H1 (cell line): ENCODE data around the gene ADAMTS16. TPM values are rescaled to one million over a fixed set of nuclear protein-coding genes. Genes with fewer than 3 reads are reported as not detected.
A peak's percentile ranks its signal among the peaks of the same experiment; 100 is the strongest.

Experiments used
- CTCF ChIA-PET: fragments of 300-600 bp; sonication (Branson Sonifier 250); formaldehyde crosslinking; loops from one replicate; lab custom pipeline; 2021; ENCODE audit not compliant: partially characterized antibody; lab: Charles Lee
- POLR2A ChIA-PET: fragments of 300-600 bp; sonication (Branson Sonifier 250); formaldehyde crosslinking; loops from one replicate; lab custom pipeline; 2021; ENCODE audit warnings: inconsistent platforms; ENCODE audit not compliant: partially characterized antibody; lab: Charles Lee
- DNase-seq, 2 experiments: peaks; one replicate each; pipeline versions ENCODE4 v3.0.0 to v3.0.0-alpha.2; 2010 to 2022; ENCODE audit warnings: low spot score in 2 of 2, low read depth in 1 of 2, mixed read lengths in 1 of 2
- FAIRE-seq: peaks from 2 replicates; lab custom pipeline; 2011; peaks lifted over from hg19 to GRCh38; lab: Jason Lieb, UNC
- H2AFZ ChIP-seq: 2 replicates; pipeline ENCODE4 v1.8.1; 2012; ENCODE audit warnings: low read length, inconsistent platforms
- H2AK5ac ChIP-seq: 2 replicates; pipeline ENCODE4 v1.6.1; 2013; ENCODE audit warnings: low read depth, low read length
- H2BK120ac ChIP-seq: replicated peaks from 2 replicates; pipeline ENCODE3; 2013; ENCODE audit warnings: low read depth, low read length, inconsistent platforms
- H2BK12ac ChIP-seq: 2 replicates; pipeline ENCODE4 v1.6.1; 2013; ENCODE audit warnings: low read depth, low read length
- H2BK15ac ChIP-seq: 2 replicates; pipeline ENCODE4 v1.6.1; 2013; ENCODE audit warnings: low read length
- H2BK20ac ChIP-seq: 2 replicates; pipeline ENCODE4 v1.6.1; 2013; ENCODE audit warnings: low read length
- H2BK5ac ChIP-seq: 2 replicates; pipeline ENCODE4 v1.6.1; 2013; ENCODE audit warnings: low read depth, low read length
- H3K14ac ChIP-seq: 2 replicates; pipeline ENCODE4 v1.6.1; 2013; ENCODE audit warnings: inconsistent platforms; ENCODE audit not compliant: insufficient read length
- H3K18ac ChIP-seq: 2 replicates; pipeline ENCODE4 v1.6.1; 2013; ENCODE audit warnings: low read length; ENCODE audit errors: extremely low read depth
- H3K23ac ChIP-seq: 2 replicates; pipeline ENCODE4 v1.6.1; 2013; ENCODE audit warnings: inconsistent platforms; ENCODE audit not compliant: insufficient read length
- H3K23me2 ChIP-seq: 2 replicates; pipeline ENCODE4 v1.6.1; 2013; ENCODE audit warnings: low read depth, low read length
- H3K27ac ChIP-seq: 2 replicates; pipeline ENCODE4 v1.6.1; 2011; ENCODE audit warnings: low read depth, low read length, inconsistent platforms
- H3K27me3 ChIP-seq, 4 experiments: replicated peaks in 1 of 4; 1 replicate in 1 of 4; 2 replicates in 3 of 4; pipeline versions ENCODE4 v1.6.1 to v1.8.1; 2011 to 2013; ENCODE audit warnings: low read length in 3 of 4, mild to moderate bottlenecking in 3 of 4, inconsistent platforms in 2 of 4, mixed read lengths in 2 of 4, moderate library complexity in 1 of 4; ENCODE audit not compliant: control insufficient read depth in 3 of 4, insufficient read depth in 3 of 4; ENCODE audit errors: extremely low read depth in 1 of 4
- H3K36me3 ChIP-seq, 4 experiments: 2 replicates each; pipeline versions ENCODE4 v1.6.1 to v1.8.1; 2011 to 2013; ENCODE audit warnings: mild to moderate bottlenecking in 4 of 4, low read length in 3 of 4, moderate library complexity in 2 of 4, control low read depth in 1 of 4, inconsistent platforms in 1 of 4; ENCODE audit not compliant: insufficient read depth in 4 of 4, control insufficient read depth in 2 of 4
- H3K4ac ChIP-seq: replicated peaks from 2 replicates; pipeline ENCODE3; 2013; ENCODE audit warnings: low read length, low read depth, mixed read lengths, inconsistent platforms; ENCODE audit not compliant: insufficient read length
- H3K4me1 ChIP-seq, 4 experiments: replicated peaks in 1 of 4; 1 replicate in 1 of 4; 2 replicates in 3 of 4; pipeline versions ENCODE4 v1.6.1 to v1.8.1; 2011 to 2013; ENCODE audit warnings: low read length in 3 of 4, inconsistent platforms in 2 of 4, mixed read lengths in 1 of 4; ENCODE audit not compliant: insufficient read depth in 4 of 4, control insufficient read depth in 3 of 4
- H3K4me2 ChIP-seq, 2 experiments: 2 replicates each; pipeline versions ENCODE4 v1.6.1 to v1.8.1; 2011 to 2013; ENCODE audit warnings: low read depth in 2 of 2, low read length in 2 of 2, control low read depth in 1 of 2, inconsistent platforms in 1 of 2, mild to moderate bottlenecking in 1 of 2; ENCODE audit not compliant: insufficient read depth in 1 of 2
- H3K4me3 ChIP-seq, 4 experiments: fragments of 200-600, 300-600 bp in 1 of 4; sonication (generic), shearing (Covaris generic), sonication (Bioruptor Twin) in 1 of 4; 2 replicates each; pipeline versions ENCODE4 v1.5.1 to v1.8.1; 2011 to 2016; ENCODE audit warnings: low read length in 4 of 4, low read depth in 3 of 4, control low read depth in 2 of 4, inconsistent platforms in 2 of 4, mild to moderate bottlenecking in 2 of 4, mixed read lengths in 1 of 4, moderate library complexity in 1 of 4; ENCODE audit not compliant: insufficient read depth in 2 of 4; ENCODE audit errors: extremely low read depth in 1 of 4
- H3K56ac ChIP-seq: replicated peaks from 2 replicates; pipeline ENCODE3; 2013; ENCODE audit warnings: low read depth, mild to moderate bottlenecking, mixed read lengths, low read length, inconsistent platforms; ENCODE audit not compliant: insufficient read length
- H3K79me1 ChIP-seq: 2 replicates; pipeline ENCODE4 v1.6.1; 2013; ENCODE audit warnings: low read depth, low read length, control low read depth
- H3K79me2 ChIP-seq, 2 experiments: 2 replicates each; pipeline versions ENCODE4 v1.6.1 to v1.8.1; 2012 to 2013; ENCODE audit warnings: low read length in 2 of 2, mild to moderate bottlenecking in 2 of 2, inconsistent platforms in 1 of 2; ENCODE audit not compliant: insufficient read depth in 2 of 2, control insufficient read depth in 1 of 2
- H3K9ac ChIP-seq, 4 experiments: replicated peaks in 1 of 4; 1 replicate in 1 of 4; 2 replicates in 3 of 4; pipeline versions ENCODE4 v1.6.1 to v1.8.1; 2011 to 2013; ENCODE audit warnings: low read depth in 3 of 4, low read length in 3 of 4, control low read depth in 2 of 4, mild to moderate bottlenecking in 2 of 4, moderate library complexity in 2 of 4, inconsistent platforms in 1 of 4; ENCODE audit errors: extremely low read depth in 1 of 4
- H3K9me3 ChIP-seq, 2 experiments: 2 replicates each; pipeline versions ENCODE4 v1.6.1 to v1.8.1; 2012 to 2013; ENCODE audit warnings: mild to moderate bottlenecking in 2 of 2, moderate library complexity in 2 of 2, control low read depth in 1 of 2, inconsistent platforms in 1 of 2, low read depth in 1 of 2, low read length in 1 of 2, mixed read lengths in 1 of 2; ENCODE audit not compliant: insufficient read depth in 2 of 2
- H4K20me1 ChIP-seq, 2 experiments: replicated peaks in 1 of 2; 2 replicates each; pipeline versions ENCODE3 to v1.8.1; 2011 to 2013; ENCODE audit warnings: inconsistent platforms in 2 of 2, low read length in 2 of 2, mild to moderate bottlenecking in 1 of 2; ENCODE audit not compliant: insufficient read depth in 2 of 2, control insufficient read depth in 1 of 2
- H4K5ac ChIP-seq: 2 replicates; pipeline ENCODE4 v1.6.1; 2013; ENCODE audit warnings: low read length, low read depth, mixed read lengths, inconsistent platforms; ENCODE audit not compliant: insufficient read length
- H4K8ac ChIP-seq: 2 replicates; pipeline ENCODE4 v1.8.0; 2013; ENCODE audit warnings: mild to moderate bottlenecking, moderate library complexity, low read length, inconsistent platforms; ENCODE audit not compliant: insufficient read depth; ENCODE audit errors: extremely low read depth
- H4K91ac ChIP-seq: replicated peaks from 2 replicates; pipeline ENCODE3; 2013; ENCODE audit warnings: low read length, mixed read lengths, inconsistent platforms; ENCODE audit not compliant: insufficient read length
- ASH2L ChIP-seq: fragments of 200-600, 300-600 bp; sonication (generic); IDR thresholded peaks from one replicate; pipeline ENCODE4 v1.7.1; 2017; ENCODE audit warnings: low read length
- BACH1 ChIP-seq: IDR thresholded peaks from 2 replicates; pipeline ENCODE4 v1.6.1; 2012; ENCODE audit warnings: low read length, improper control_type of control experiment
- CBX8 ChIP-seq: fragments of 300-800, 300-1000 bp; sonication (generic); IDR thresholded peaks from 2 replicates; pipeline ENCODE4 v1.7.1; 2016; ENCODE audit warnings: low read depth, low read length, borderline replicate concordance
- CEBPB ChIP-seq: IDR thresholded peaks from 2 replicates; pipeline ENCODE4 v1.6.1; 2012; ENCODE audit warnings: low read depth, low read length
- E2F6 ChIP-seq: IDR thresholded peaks from 2 replicates; pipeline ENCODE4 v1.6.1; 2012; ENCODE audit warnings: inconsistent platforms
- JUND ChIP-seq: IDR thresholded peaks from 2 replicates; pipeline ENCODE4 v1.6.1; 2011; ENCODE audit warnings: mild to moderate bottlenecking, improper control_type of control experiment, low read length
- NANOG ChIP-seq: IDR thresholded peaks from 2 replicates; pipeline ENCODE4 v1.6.1; 2011; ENCODE audit warnings: low read length, low read depth, mild to moderate bottlenecking, inconsistent platforms; ENCODE audit not compliant: insufficient read depth, poor library complexity, severe bottlenecking
- RNF2 ChIP-seq: fragments of 200-900, 300-1000 bp; sonication (generic); IDR thresholded peaks from 2 replicates; pipeline ENCODE4 v1.7.1; 2016; ENCODE audit warnings: borderline replicate concordance, low read depth, mild to moderate bottlenecking, antibody characterized with exemption, low read length; ENCODE audit not compliant: poor library complexity, severe bottlenecking; ENCODE audit errors: missing control alignments
- SIN3A ChIP-seq, 2 experiments: IDR thresholded peaks in 1 of 2; conservative IDR thresholded peaks in 1 of 2; 2 replicates each; pipeline ENCODE4 v1.6.1; 2011 to 2012; ENCODE audit warnings: low read length in 2 of 2, improper control_type of control experiment in 1 of 2, low read depth in 1 of 2, mild to moderate bottlenecking in 1 of 2
- SRF ChIP-seq: IDR thresholded peaks from 2 replicates; pipeline ENCODE4 v1.6.1; 2011; ENCODE audit warnings: mild to moderate bottlenecking, low read depth, low read length, moderate library complexity
- TAF1 ChIP-seq: IDR thresholded peaks from 2 replicates; pipeline ENCODE4 v1.6.1; 2011; ENCODE audit warnings: mild to moderate bottlenecking, low read depth, low read length
- TCF12 ChIP-seq: IDR thresholded peaks from 2 replicates; pipeline ENCODE4 v1.6.1; 2011; ENCODE audit warnings: low read depth, mild to moderate bottlenecking, low read length
- WGBS, 2 experiments: shearing (Covaris generic) in 1 of 2; methylation state at CpG; one replicate each; pipeline versions ENCODE4 v1.1.6 to v1.1.7; 2013 to 2015; ENCODE audit warnings: low lambda C conversion rate in 2 of 2, mixed read lengths in 2 of 2, inconsistent platforms in 1 of 2, low coverage in 1 of 2, missing lambda C conversion rate in 1 of 2; ENCODE audit not compliant: insufficient replicate concordance in 2 of 2, insufficient coverage in 1 of 2, insufficient read length in 1 of 2; ENCODE audit errors: extremely low coverage in 1 of 2, missing lambda C conversion rate in 1 of 2; 5-methylcytosine and 5-hydroxymethylcytosine counted together
- polyA plus RNA-seq, 7 experiments: library from polyadenylated mRNA; depleted of rRNA in 3 of 7; stranded (reverse) in 5 of 7; unstranded in 2 of 7; fragments of >200 nt in 5 of 7; fragments of 200-250 nt in 2 of 7; gene quantifications; 1 replicate in 5 of 7; 2 replicates in 1 of 7; 4 replicates in 1 of 7; pipeline versions ENCODE4 v1.2.1 to v1.2.3, GENCODE V29; 2011 to 2013; ENCODE audit warnings: missing spikeins in 2 of 7, mixed read lengths in 2 of 7
- total RNA-seq: library from RNA; stranded (reverse); fragmentation: NEBNext Ultra II Directional; extraction: Animal tissue kit (Norgen Biotek cat#: 25700); gene quantifications from 2 replicates; pipeline ENCODE4 v1.2.1, GENCODE V29; 2021

The ADAMTS16 gene
- total and polyA plus RNA-seq, 2 of the 8 experiments (the other 6 are each of a cell fraction or from before 2014, with no cell fraction given) = 3.7 to 16.0 TPM

GRCh38 chr5:5141339-5141599, 1.1 kb downstream of the ADAMTS16 start:
- Histone ChIP-seq H3K23ac (no peak overlapping the region), H3K4me2 (peak overlapping the region; percentile 65 to 79), H2BK5ac (no peak overlapping the region), H3K18ac (no peak overlapping the region), H2AFZ (no peak overlapping the region), H2AK5ac (no peak overlapping the region), H4K5ac (no peak overlapping the region), H3K4ac (no peak overlapping the region), H3K79me1 (peaks cover 3% of the 10 kb centered on the region), H4K8ac (no peak overlapping the region), H3K79me2 (peaks cover 0 to 3% of the 10 kb centered on the region in 2 experiments; a peak in 1 of 4 replicates), H4K91ac (no peak overlapping the region), H3K4me1 (peaks cover 3 to 9% (median 6%) of the 10 kb centered on the region in 4 experiments; a peak in 6 of 7 replicates), H3K4me3 (peak overlapping the region; percentile 64 to 92 (median 75); a peak in 5 of 8 replicates), H2BK20ac (0 out of 2 replicates have a peak overlapping the region, but pooled peaks have one; percentile 51), H3K36me3 (peaks cover 0 to 2% (median under 1%) of the 10 kb centered on the region in 4 experiments; a peak in 2 of 8 replicates), H3K27me3 (peaks cover 0 to 20% (median 8%) of the 10 kb centered on the region in 4 experiments; a peak in 5 of 7 replicates), H3K56ac (no peak overlapping the region), H3K9ac (no peak overlapping the region), H3K9me3 (no peaks in the 10 kb centered on the region; a peak in 1 of 4 replicates), H3K14ac (no peak overlapping the region), H2BK120ac (no peak overlapping the region), H3K27ac (no peak overlapping the region), H4K20me1 (peaks cover 0 to 3% of the 10 kb centered on the region in 2 experiments), H3K23me2 (peaks cover 16% of the 10 kb centered on the region; the same call in 1 of the 2 replicates), H2BK15ac (no peak overlapping the region), H2BK12ac (no peak overlapping the region)
- 33% methylated on average over 4 of the region's 4 CpGs; no CpG with 5 or more reads in 1 of the 2 experiments for WGBS, 2 experiments
- FAIRE-seq (peak; percentile 62), DNase-seq (no peak)
- CTCF ChIA-PET = interaction anchor here (0.9 to 3.2 kb wide), 9 partner anchors 16 to 280 kb away, joined by 3 to 18 read pairs (median 4); no protein-coding TSS in a partner anchor
- POLR2A ChIA-PET = interaction anchor here (0.7 to 1.9 kb wide), 4 partner anchors 42 to 282 kb away, joined by 3 to 8 read pairs (median 4); partner anchors contain the start of gene ICE1
- TF ChIP-seq CEBPB (no peak), E2F6 (no peak), BACH1 (no peak), SRF (no peak), ASH2L (no peak), TCF12 (no peak), CBX8 (no peak), NANOG (no peak), JUND (no peak), SIN3A (conservative IDR thresholded peaks at IDR 0.05 in 1 of 2, IDR thresholded peaks at IDR 0.05 in 1 of 2; ENCODE audit: low read depth in 1 of 2, low read length in 2 of 2) (no peak), RNF2 (no peak), TAF1 (no peak)
